Measurements from ENCODE around the gene SIAE. TPM values are rescaled to one million over a fixed set of nuclear protein-coding genes. Genes with fewer than 3 reads are reported as not detected.

SIAE gene
- total and polyA plus RNA-seq, 4 experiments from 2014 or later = 2.8 to 6.8 (median 4.5) TPM

DNA sequence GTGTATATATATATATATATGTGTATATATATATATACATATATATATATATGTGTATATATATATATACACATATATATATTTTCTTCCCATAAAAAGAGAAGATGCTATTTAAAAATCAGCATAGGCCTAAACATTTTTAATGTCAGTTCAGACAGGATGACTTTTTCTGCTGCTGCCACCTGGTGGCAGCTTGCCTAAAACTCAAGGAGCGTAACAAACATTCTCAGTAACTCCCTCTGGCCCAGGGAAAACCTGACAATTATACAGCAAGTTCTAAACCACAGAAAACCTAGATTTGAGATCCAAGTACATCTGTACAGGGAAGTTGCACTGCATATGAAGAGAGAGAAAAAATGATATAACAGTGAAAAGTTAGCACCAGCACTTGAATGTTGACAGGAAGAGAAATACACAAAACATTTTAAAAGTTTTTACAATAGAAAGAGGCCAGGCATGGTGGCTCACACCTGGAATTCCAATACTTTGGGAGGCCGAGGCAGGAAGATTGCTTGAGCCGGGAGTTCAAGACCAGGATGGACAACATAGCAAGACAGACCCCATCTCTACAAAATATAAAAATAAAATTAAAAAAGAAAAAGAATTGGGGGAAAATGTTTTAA lies 87.2 kb downstream of the SIAE start:
- Histone ChIP-seq H3K36me3 (ENCODE audit: insufficient read depth, low read length) (no peaks in the 10 kb centered on the region), H3K4me3 (ENCODE audit: low read length in 2 of 2) (no peak overlapping the region), H3K9me3 (ENCODE audit: control insufficient read depth in 1 of 2, low read length in 2 of 2) (no peaks in the 10 kb centered on the region), H3K27me3 (ENCODE audit: insufficient read depth, low read length) (no peaks in the 10 kb centered on the region), H3K4me1 (ENCODE audit: insufficient read depth, low read length) (no peaks in the 10 kb centered on the region), H3K27ac (ENCODE audit: low read depth, low read length) (no peak overlapping the region)
- ChIA-PET CTCF (ENCODE audit: partially characterized antibody) (interaction anchor here (0.6 to 2.3 kb wide), 7 partner anchors 10 to 518 kb away, joined by 3 to 20 read pairs (median 5); partner anchors contain the start of gene PANX3), POLR2A (ENCODE audit: partially characterized antibody) (no interaction called here)
- H3K9me3 Mint-ChIP-seq = no peaks in the 10 kb centered on the region
- peak in 4 of 5 donors; percentile 8 to 22 (median 16) for DNase-seq
- intact Hi-C loops (cut with micrococcal nuclease) = loop anchor here (1.0 kb wide), 1 partner anchor 171 kb away; no protein-coding TSS in a partner anchor
- H3K4me3 Mint-ChIP-seq = no peak overlapping the region
- no peak overlapping the region for H3K27ac Mint-ChIP-seq
- H3K36me3 Mint-ChIP-seq = no peaks in the 10 kb centered on the region
- H3K27me3 Mint-ChIP-seq = peaks cover 14 to 16% of the 10 kb centered on the region in 2 donors
- no peaks in the 10 kb centered on the region for H3K4me1 Mint-ChIP-seq

DNA sequence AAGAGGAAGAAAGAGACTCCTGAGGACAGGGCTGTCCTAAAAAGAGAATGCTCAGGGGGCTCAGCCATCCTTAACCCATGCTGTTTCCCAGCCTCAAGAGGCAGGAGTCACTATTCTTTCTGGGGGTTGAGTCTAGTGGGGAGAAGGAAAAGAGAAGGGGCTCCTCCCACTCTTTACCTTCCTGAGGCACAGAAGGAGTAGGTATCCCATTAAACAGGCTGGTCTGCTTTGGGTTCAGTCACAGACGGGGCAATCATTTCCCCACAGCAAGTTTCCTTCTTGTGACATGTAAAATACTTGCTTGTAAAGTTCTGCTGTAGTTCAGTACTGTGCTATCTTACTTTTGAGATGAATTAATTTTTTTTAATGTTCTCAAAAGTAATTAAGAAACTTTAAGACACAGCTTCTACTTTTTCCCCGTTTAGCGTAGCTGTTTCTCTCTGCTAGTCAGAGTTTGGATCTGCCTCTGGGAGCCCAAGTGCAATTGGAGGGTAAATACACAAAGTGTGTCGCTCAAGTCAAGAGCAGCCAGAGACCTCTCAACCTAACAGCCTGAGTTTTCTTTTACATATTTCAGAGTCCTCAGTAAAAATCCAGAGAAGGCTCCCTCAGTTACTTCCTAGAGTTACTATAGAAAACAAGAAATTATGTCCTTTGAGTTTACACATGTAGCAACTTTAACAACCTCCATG lies 88.7 kb downstream of the SIAE start:
- H3K27me3 ChIP-seq (ENCODE audit: insufficient read depth, low read length) = no peaks in the 10 kb centered on the region
- H3K4me1 ChIP-seq (ENCODE audit: insufficient read depth, low read length) = no peaks in the 10 kb centered on the region
- H3K4me3 ChIP-seq (ENCODE audit: low read length in 2 of 2) = no peak overlapping the region
- DNase-seq = no peak
- no peak overlapping the region for H3K27ac Mint-ChIP-seq
- CTCF ChIA-PET (ENCODE audit: partially characterized antibody) = interaction anchor here (0.6 to 2.3 kb wide), 9 partner anchors 8 to 516 kb away, joined by 3 to 20 read pairs (median 5); partner anchors contain the start of gene PANX3
- no peaks in the 10 kb centered on the region for H3K36me3 ChIP-seq (ENCODE audit: insufficient read depth, low read length)
- POLR2A ChIA-PET (ENCODE audit: partially characterized antibody) = no interaction called here
- peaks cover 14% of the 10 kb centered on the region in 2 donors for H3K27me3 Mint-ChIP-seq
- no peak overlapping the region for H3K27ac ChIP-seq (ENCODE audit: low read depth, low read length)
- no peaks in the 10 kb centered on the region for H3K9me3 ChIP-seq (ENCODE audit: control insufficient read depth in 1 of 2, low read length in 2 of 2)
- H3K36me3 Mint-ChIP-seq = no peaks in the 10 kb centered on the region
- no peaks in the 10 kb centered on the region for H3K4me1 Mint-ChIP-seq
- no peaks in the 10 kb centered on the region for H3K9me3 Mint-ChIP-seq
- intact Hi-C loops (cut with micrococcal nuclease) = no loop called here
- no peak overlapping the region for H3K4me3 Mint-ChIP-seq

DNA sequence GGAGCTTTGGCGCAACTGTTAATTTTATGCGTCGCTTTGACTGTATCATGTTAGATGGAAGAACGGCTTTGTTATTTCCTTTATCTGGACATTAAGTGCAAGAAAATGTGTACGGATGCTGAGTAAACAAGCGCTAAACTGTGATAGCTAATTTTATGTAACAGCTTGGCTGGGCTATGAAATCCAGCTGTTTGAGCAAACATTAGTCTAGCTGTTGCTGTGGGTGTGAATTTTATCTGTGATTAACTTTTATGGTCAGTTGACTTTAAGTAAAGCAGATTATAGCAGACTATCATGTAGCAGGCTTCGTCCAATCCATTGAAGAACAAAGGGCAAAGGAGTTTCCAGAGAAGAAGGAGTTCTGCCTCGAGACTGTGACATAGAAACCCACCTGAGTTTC lies 89.8 kb downstream of the SIAE start:
- Mint-ChIP-seq H3K27me3 (peaks cover 14 to 16% of the 10 kb centered on the region in 2 donors), H3K9me3 (no peaks in the 10 kb centered on the region), H3K4me1 (no peaks in the 10 kb centered on the region), H3K27ac (no peak overlapping the region), H3K4me3 (no peak overlapping the region), H3K36me3 (no peaks in the 10 kb centered on the region)
- no peak for DNase-seq
- Histone ChIP-seq H3K27me3 (ENCODE audit: insufficient read depth, low read length) (no peaks in the 10 kb centered on the region), H3K4me1 (ENCODE audit: insufficient read depth, low read length) (no peaks in the 10 kb centered on the region), H3K4me3 (ENCODE audit: low read length in 2 of 2) (no peak overlapping the region), H3K9me3 (ENCODE audit: control insufficient read depth in 1 of 2, low read length in 2 of 2) (no peaks in the 10 kb centered on the region), H3K36me3 (ENCODE audit: insufficient read depth, low read length) (no peaks in the 10 kb centered on the region), H3K27ac (ENCODE audit: low read depth, low read length) (no peak overlapping the region)
- CTCF ChIA-PET (ENCODE audit: partially characterized antibody) = interaction anchor here (0.9 to 2.3 kb wide), 5 partner anchors 11 to 1472 kb away, joined by 3 to 8 read pairs (median 3); partner anchors contain the start of gene PANX3
- intact Hi-C loops (cut with micrococcal nuclease) = no loop called here
- POLR2A ChIA-PET (ENCODE audit: partially characterized antibody) = no interaction called here

Other genes with a start within 250 kb of the SIAE start
- gene OR8B4, start 248.9 kb downstream of the SIAE start, total RNA-seq = not detected
- not detected for gene OR8B4, start 248.9 kb downstream of the SIAE start, polyA plus RNA-seq
- not detected for gene OR8B8, start 228.0 kb downstream of the SIAE start, total RNA-seq
- not detected for gene OR8B8, start 228.0 kb downstream of the SIAE start, polyA plus RNA-seq
- gene OR8B12, start 130.1 kb downstream of the SIAE start, total RNA-seq = not detected
- not detected for gene OR8B12, start 130.1 kb downstream of the SIAE start, polyA plus RNA-seq
- gene OR8A1, start 103.7 kb downstream of the SIAE start, total RNA-seq = not detected
- gene OR8A1, start 103.7 kb downstream of the SIAE start, polyA plus RNA-seq = not detected
- gene PANX3, start 62.3 kb downstream of the SIAE start, total RNA-seq = not detected
- not detected for gene PANX3, start 62.3 kb downstream of the SIAE start, polyA plus RNA-seq
- gene TBRG1, start 50.9 kb downstream of the SIAE start, total RNA-seq = 10 to 100 TPM; 69.3 to 75.8 TPM
- gene TBRG1, start 50.9 kb downstream of the SIAE start, polyA plus RNA-seq = 10 to 100 TPM; 34.6 to 42.3 TPM
- under 1 TPM; 0.55 to 0.81 TPM for gene SPA17, start 165 bp upstream of the SIAE start, total RNA-seq
- under 1 TPM; 0.64 to 0.72 TPM for gene SPA17, start 165 bp upstream of the SIAE start, polyA plus RNA-seq
- under 1 TPM in 1 of 2 experiments, not detected in 1; 0.67 TPM for gene NRGN, start 66.2 kb upstream of the SIAE start, total RNA-seq
- gene NRGN, start 66.2 kb upstream of the SIAE start, polyA plus RNA-seq = not detected
- gene VSIG2, start 78.5 kb upstream of the SIAE start, total RNA-seq = under 1 TPM; 0.55 to 0.87 TPM
- gene VSIG2, start 78.5 kb upstream of the SIAE start, polyA plus RNA-seq = under 1 TPM; 0.39 to 0.80 TPM
- 1 to 10 TPM; 1.5 to 1.8 TPM for gene ESAM, start 88.6 kb upstream of the SIAE start, total RNA-seq
- gene ESAM, start 88.6 kb upstream of the SIAE start, polyA plus RNA-seq = 1 to 10 TPM; 1.3 to 3.2 TPM
- 10 to 100 TPM; 25.9 to 26.3 TPM for gene MSANTD2, start 126.7 kb upstream of the SIAE start, total RNA-seq
- gene MSANTD2, start 126.7 kb upstream of the SIAE start, polyA plus RNA-seq = 1 to 10 TPM; 2.4 to 5.9 TPM
- gene ROBO3, start 191.7 kb upstream of the SIAE start, total RNA-seq = 10 to 100 TPM; 16.2 to 18.1 TPM
- 1 to 10 TPM in 1 of 2 donors, under 1 TPM in 1; 0.70 to 2.0 TPM for gene ROBO3, start 191.7 kb upstream of the SIAE start, polyA plus RNA-seq
- gene ROBO4, start 224.1 kb upstream of the SIAE start, total RNA-seq = not detected
- not detected for gene ROBO4, start 224.1 kb upstream of the SIAE start, polyA plus RNA-seq
- gene HEPN1, start 245.5 kb upstream of the SIAE start, total RNA-seq = not detected
- not detected for gene HEPN1, start 245.5 kb upstream of the SIAE start, polyA plus RNA-seq